ENCODE results near the gene HOXA5.

HOXA5 gene

GRCh38 chr7:27174874-27175625 lies 31.6 kb upstream of the HOXA5 start (continued):
- TF ChIP-seq ZNF514 (tag by site-specific recombination; IDR thresholded peaks at IDR 0.05) (no peak), ZSCAN23 (tag by site-specific recombination; IDR thresholded peaks at IDR 0.05) (no peak), SETDB1 (IDR thresholded peaks at IDR 0.05; ENCODE audit: insufficient read length, low read length) (no peak), KLF8 (tag by site-specific recombination; IDR thresholded peaks at IDR 0.05) (peak; percentile 63), FEZF1 (tag by site-specific recombination; IDR thresholded peaks at IDR 0.05) (peak; percentile 89), EGR2 (tag by site-specific recombination; IDR thresholded peaks at IDR 0.05; ENCODE audit: low read depth) (peak; percentile 36), YY1 (tag by site-specific recombination; IDR thresholded peaks at IDR 0.05) (0 out of 2 replicates have a peak, but pooled peaks have one; percentile 0), ZNF76 (tag by site-specific recombination; IDR thresholded peaks at IDR 0.05; ENCODE audit: borderline replicate concordance, low read depth) (no peak), ZBTB8A (tag by site-specific recombination; IDR thresholded peaks at IDR 0.05) (0 out of 2 replicates have a peak, but pooled peaks have one; percentile 8), ZBTB11 (tag by site-specific recombination; conservative IDR thresholded peaks at IDR 0.05; ENCODE audit: low read depth) (peak; percentile 27; the same call in 1 of the 2 replicates), ZBTB17 (tag by site-specific recombination; IDR thresholded peaks at IDR 0.05) (peak; percentile 75), GLIS2 (tag by site-specific recombination; IDR thresholded peaks at IDR 0.05) (peak; percentile 44), ZXDB (tag by site-specific recombination; IDR thresholded peaks at IDR 0.05) (peak; percentile 40; the same call in 1 of the 2 replicates), IKZF3 (tag by site-specific recombination; IDR thresholded peaks at IDR 0.05) (0 out of 2 replicates have a peak, but pooled peaks have one; percentile 42), GFI1B (tag by site-specific recombination; IDR thresholded peaks at IDR 0.05) (no peak), ZNF366 (tag by site-specific recombination; conservative IDR thresholded peaks at IDR 0.05) (peak; percentile 58; the same call in 1 of the 2 replicates), KLF17 (tag by site-specific recombination; IDR thresholded peaks at IDR 0.05) (no peak; the same call in 1 of the 2 replicates), TSHZ1 (tag by site-specific recombination; IDR thresholded peaks at IDR 0.05; ENCODE audit: borderline replicate concordance) (no peak), ZNF518A (tag by site-specific recombination; conservative IDR thresholded peaks at IDR 0.05; ENCODE audit: low read depth) (no peak), ZNF600 (tag by site-specific recombination; IDR thresholded peaks at IDR 0.05) (no peak), KLF1 (tag by site-specific recombination; IDR thresholded peaks at IDR 0.05) (peak; percentile 52), ZBTB44 (tag by site-specific recombination; IDR thresholded peaks at IDR 0.05) (peak; percentile 55; the same call in 1 of the 2 replicates), SP2 (tag by site-specific recombination; IDR thresholded peaks at IDR 0.05) (peak; percentile 48; the same call in 1 of the 2 replicates), ZFHX2 (tag by site-specific recombination; conservative IDR thresholded peaks at IDR 0.05) (peak; percentile 37; the same call in 1 of the 2 replicates)
